ENCODE data around the gene SDK1.

SDK1 gene

GRCh38 chr7:4029941-4030340 is 728.9 kb downstream of the SDK1 start:
- no peak for DNase-seq (ENCODE audit: low read depth)
- TF ChIP-seq POLR2A (IDR thresholded peaks at IDR 0.05; ENCODE audit: extremely low read depth, insufficient read length) (no peak), MAX (IDR thresholded peaks at IDR 0.05; ENCODE audit: low read depth, low read length) (no peak), MYC (IDR thresholded peaks at IDR 0.05; ENCODE audit: low read depth, low read length) (no peak), CTCF (IDR thresholded peaks at IDR 0.05; ENCODE audit: low read depth, low read length) (no peak)
- no peak overlapping the region for H3K4me3 ChIP-seq (ENCODE audit: low read depth, low read length)

GRCh38 chr7:4030346-4030950 is 729.4 kb downstream of the SDK1 start:
- no peak overlapping the region for H3K4me3 ChIP-seq (ENCODE audit: low read depth, low read length)
- no peak for TF ChIP-seq MAX (IDR thresholded peaks at IDR 0.05; ENCODE audit: low read depth, low read length)
- TF ChIP-seq POLR2A (IDR thresholded peaks at IDR 0.05; ENCODE audit: extremely low read depth, insufficient read length), result no peak
- TF ChIP-seq MYC (IDR thresholded peaks at IDR 0.05; ENCODE audit: low read depth, low read length), result no peak
- no peak for TF ChIP-seq CTCF (IDR thresholded peaks at IDR 0.05; ENCODE audit: low read depth, low read length)
- DNase-seq (ENCODE audit: low read depth), result no peak

GRCh38 chr7:4033996-4034395 is 732.9 kb downstream of the SDK1 start:
- DNase-seq (ENCODE audit: low read depth), result no peak
- H3K4me3 ChIP-seq (ENCODE audit: low read depth, low read length), result no peak overlapping the region
- no peak for TF ChIP-seq MAX (IDR thresholded peaks at IDR 0.05; ENCODE audit: low read depth, low read length)
- no peak for TF ChIP-seq MYC (IDR thresholded peaks at IDR 0.05; ENCODE audit: low read depth, low read length)
- TF ChIP-seq POLR2A (IDR thresholded peaks at IDR 0.05; ENCODE audit: extremely low read depth, insufficient read length), result no peak
- TF ChIP-seq CTCF (IDR thresholded peaks at IDR 0.05; ENCODE audit: low read depth, low read length), result no peak

- TF ChIP-seq POLR2A (IDR thresholded peaks at IDR 0.05; ENCODE audit: extremely low read depth, insufficient read length), result no peak
- no peak for TF ChIP-seq MYC (IDR thresholded peaks at IDR 0.05; ENCODE audit: low read depth, low read length)
- TF ChIP-seq MAX (IDR thresholded peaks at IDR 0.05; ENCODE audit: low read depth, low read length), result no peak
- no peak for TF ChIP-seq CTCF (IDR thresholded peaks at IDR 0.05; ENCODE audit: low read depth, low read length)
- H3K4me3 ChIP-seq (ENCODE audit: low read depth, low read length), result no peak overlapping the region
- no peak for DNase-seq (ENCODE audit: low read depth)
These were observed 736.3 kb downstream of the SDK1 start for GRCh38 chr7:4037308-4037707.

- no peak for DNase-seq (ENCODE audit: low read depth)
- H3K4me3 ChIP-seq (ENCODE audit: low read depth, low read length), result no peak overlapping the region
- TF ChIP-seq MAX (IDR thresholded peaks at IDR 0.05; ENCODE audit: low read depth, low read length) (no peak), POLR2A (IDR thresholded peaks at IDR 0.05; ENCODE audit: extremely low read depth, insufficient read length) (no peak), CTCF (IDR thresholded peaks at IDR 0.05; ENCODE audit: low read depth, low read length) (no peak), MYC (IDR thresholded peaks at IDR 0.05; ENCODE audit: low read depth, low read length) (no peak)
These were observed 736.8 kb downstream of the SDK1 start for GRCh38 chr7:4037877-4038276.

Data from NB4 (cell line).